ENCODE measurements around the gene IL3RA.
"Not testable (repeated sequence)": the region's sequence is repeated elsewhere in the genome, so short reads cannot be mapped to it uniquely, and the experiment has no call there.

Gene IL3RA

GRCh38 chrX:1327651-1328304, 8.8 kb upstream of the IL3RA start:
- no peak for DNase-seq (ENCODE audit: extremely low spot score, insufficient read length, low read depth)
- peak; percentile 93 for FAIRE-seq

DNA sequence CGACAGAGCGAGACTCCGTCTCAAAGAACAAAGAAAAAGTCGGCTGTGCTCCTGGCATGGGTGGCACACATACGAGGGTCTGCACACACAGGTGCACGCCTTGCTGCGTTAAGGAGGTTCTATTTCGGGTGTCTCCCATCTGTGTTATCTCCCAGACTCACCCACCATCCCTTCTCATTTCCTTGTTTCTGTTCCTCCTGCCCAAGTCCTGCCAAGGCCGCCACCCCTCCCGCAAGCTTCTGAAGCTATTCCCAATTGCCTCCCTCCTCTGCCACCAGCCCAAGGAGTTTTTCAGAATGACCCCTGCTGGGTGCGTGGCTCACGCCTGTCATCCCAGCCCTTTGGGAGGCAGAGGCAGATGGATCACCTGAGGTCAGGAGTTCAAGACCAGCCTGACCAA, 6.0 kb upstream of the IL3RA start:
- DNase-seq (ENCODE audit: extremely low spot score, insufficient read length, low read depth) (no peak), FAIRE-seq (peak; percentile 56)

- not testable (repeated sequence) for FAIRE-seq; DNase-seq (ENCODE audit: extremely low spot score, insufficient read length, low read depth)
Measured at GRCh38 chrX:1332433-1332832, 4.2 kb upstream of the IL3RA start.

DNA sequence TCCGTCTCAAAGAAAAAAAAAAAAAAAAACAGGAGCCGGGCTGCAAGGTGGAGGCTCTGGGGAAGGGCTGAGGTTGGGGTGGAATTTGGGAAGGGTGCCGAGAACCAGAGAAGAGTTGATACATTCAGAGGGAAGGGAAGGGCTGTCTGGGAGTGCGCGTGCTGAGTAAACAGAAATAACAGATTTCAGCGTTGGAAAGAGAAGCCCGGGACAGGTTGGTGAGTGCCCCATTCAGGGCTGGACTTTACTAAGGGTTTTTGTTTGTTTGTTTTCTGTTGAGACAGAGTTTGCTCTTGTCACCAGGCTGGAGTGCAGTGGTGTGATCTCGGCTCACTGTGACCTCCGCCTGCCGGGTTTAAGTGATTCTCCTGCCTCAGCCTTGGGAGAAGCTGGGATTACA, 1.7 kb upstream of the IL3RA start:
- DNase-seq (ENCODE audit: extremely low spot score, insufficient read length, low read depth): no peak
- no peak for FAIRE-seq

- DNase-seq (ENCODE audit: extremely low spot score, insufficient read length, low read depth): no peak
- no peak for FAIRE-seq
Measured at GRCh38 chrX:1336948-1337779, 579 bp downstream of the IL3RA start.

DNA sequence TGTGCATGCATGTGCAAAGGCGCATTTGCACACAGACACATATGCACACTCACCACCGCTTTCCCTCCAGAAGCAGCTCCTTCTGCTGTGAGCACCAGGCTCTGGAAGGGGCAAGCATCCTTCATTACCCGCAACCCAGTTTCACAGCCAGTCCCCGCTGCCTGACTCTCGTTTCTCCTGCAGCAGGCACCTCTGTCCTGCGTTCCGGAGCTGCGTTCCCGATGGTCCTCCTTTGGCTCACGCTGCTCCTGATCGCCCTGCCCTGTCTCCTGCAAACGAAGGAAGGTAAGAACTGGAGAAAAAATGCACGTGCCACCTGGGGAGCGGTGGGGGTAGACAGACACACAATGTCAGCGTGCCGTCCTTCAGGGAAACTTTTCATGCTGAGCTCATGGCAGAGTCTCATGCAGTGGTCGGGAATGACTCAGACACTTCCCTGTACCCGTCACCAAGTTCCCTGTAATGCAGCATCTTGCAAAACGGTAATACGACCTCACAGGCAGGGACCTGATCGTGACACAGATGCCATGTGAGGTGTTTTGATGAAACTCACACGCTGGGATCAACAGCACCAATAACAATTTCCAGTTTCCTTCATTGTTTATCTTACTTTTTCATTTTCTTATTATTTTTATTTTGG, 5.1 kb downstream of the IL3RA start:
- FAIRE-seq (no peak), DNase-seq (ENCODE audit: extremely low spot score, insufficient read length, low read depth) (no peak)

DNA sequence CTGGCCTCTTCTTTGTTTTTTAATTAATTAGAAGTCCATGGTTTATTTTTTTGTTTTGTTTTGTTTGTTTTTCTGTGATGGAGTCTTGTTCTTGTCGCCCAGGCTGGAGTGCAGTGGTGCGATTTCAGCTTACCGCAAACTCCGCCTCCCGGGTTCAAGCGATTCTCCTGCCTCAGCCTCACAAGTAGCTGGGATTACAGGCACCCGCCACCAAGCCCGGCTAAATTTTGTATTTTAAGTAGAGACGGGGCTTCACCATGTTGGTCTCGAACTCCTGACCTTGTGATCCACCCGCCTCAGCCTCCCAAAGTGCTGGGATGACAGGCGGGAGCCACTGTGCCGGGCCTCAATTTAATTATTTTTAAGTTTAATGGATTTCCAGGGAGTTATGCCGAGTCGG, 13.0 kb downstream of the IL3RA start:
- not testable (repeated sequence) for FAIRE-seq; DNase-seq (ENCODE audit: extremely low spot score, insufficient read length, low read depth)

GRCh38 chrX:1351981-1352714, 15.6 kb downstream of the IL3RA start:
- DNase-seq (ENCODE audit: extremely low spot score, insufficient read length, low read depth): no peak
- FAIRE-seq: no peak

GRCh38 chrX:1354036-1355019, 17.7 kb downstream of the IL3RA start:
- DNase-seq (ENCODE audit: extremely low spot score, insufficient read length, low read depth) (no peak), FAIRE-seq (no peak)

DNA sequence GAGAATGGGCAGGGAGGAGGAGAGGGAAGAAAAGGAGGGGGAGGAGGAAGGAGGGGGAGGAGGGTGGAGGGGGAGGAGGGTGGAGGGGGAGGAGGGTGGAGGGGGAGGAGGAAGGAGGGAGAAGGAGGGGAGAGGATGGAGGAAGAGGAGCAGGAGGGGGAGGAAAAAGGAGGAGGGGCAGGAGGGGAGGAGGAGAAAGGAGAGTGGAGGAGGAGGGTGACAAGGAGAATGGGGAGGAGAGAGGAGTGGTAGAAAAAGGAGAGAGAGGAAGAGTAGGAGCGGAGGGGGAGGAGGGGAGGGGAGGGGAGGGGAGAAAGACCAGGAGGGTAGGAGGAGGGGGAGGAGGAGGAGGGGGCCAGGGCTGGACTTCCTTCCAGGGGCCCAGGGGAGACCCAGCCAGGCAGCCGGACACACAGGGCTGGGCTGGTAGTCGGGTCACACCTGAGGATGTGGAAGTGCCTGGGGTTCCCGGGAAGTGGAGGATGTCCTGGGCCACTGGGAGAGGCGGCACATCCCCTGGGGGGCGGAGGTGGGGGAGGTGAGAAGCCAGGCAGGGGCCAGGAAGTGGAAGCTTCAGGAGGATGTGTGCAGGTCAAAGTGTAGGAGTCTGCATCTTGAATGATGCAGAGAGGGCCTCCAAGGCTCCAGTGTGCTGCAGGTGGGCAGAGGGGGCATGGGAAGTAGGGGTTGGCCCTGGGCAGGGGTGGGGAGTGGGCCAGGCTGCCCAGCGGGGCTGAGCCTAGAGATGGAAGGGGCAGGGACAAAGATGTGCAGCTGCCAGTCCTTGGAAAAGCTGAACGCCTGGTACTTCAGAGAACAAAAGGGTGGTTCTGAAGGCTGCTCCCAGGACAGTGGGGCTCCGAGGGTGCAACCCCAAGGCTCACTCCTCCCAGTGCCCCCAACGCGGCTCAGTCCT, 18.8 kb downstream of the IL3RA start:
- FAIRE-seq (no peak), DNase-seq (ENCODE audit: extremely low spot score, insufficient read length, low read depth) (no peak)

- FAIRE-seq: no peak
Measured at GRCh38 chrX:1357993-1358392, 21.4 kb downstream of the IL3RA start.

GRCh38 chrX:1358793-1359476, 22.4 kb downstream of the IL3RA start:
- no peak for DNase-seq (ENCODE audit: extremely low spot score, insufficient read length, low read depth)
- FAIRE-seq: no peak

More at GRCh38 chrX:1357993-1358392, 21.4 kb downstream of the IL3RA start:
- DNase-seq (ENCODE audit: extremely low spot score, insufficient read length, low read depth): no peak

DNA sequence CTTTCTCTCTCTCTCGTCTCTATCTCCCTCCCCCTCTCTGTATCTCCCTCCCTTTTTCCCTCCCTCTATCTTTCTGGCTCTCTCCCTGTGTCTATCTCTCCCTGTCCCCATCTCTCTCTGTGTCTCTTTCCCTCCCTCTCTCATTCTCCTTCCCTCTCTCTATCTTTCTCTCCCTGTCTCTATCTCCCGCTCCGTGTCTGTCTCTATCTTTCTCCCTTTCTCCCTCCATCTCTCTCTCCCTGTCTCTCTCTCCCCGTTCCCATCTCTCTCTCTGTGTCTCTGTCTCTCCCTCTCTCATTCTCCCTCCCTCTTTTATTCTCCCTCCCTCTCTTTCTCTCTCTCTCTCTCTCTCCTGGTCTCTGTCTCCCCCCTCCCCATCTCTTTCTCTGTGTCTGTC, 22.9 kb downstream of the IL3RA start:
- FAIRE-seq: no peak

GRCh38 chrX:1360171-1360570, 23.6 kb downstream of the IL3RA start:
- DNase-seq (ENCODE audit: extremely low spot score, insufficient read length, low read depth) (no peak), FAIRE-seq (no peak)

More for the DNA sequence above, 22.9 kb downstream of the IL3RA start:
- no peak for DNase-seq (ENCODE audit: extremely low spot score, insufficient read length, low read depth)

DNA sequence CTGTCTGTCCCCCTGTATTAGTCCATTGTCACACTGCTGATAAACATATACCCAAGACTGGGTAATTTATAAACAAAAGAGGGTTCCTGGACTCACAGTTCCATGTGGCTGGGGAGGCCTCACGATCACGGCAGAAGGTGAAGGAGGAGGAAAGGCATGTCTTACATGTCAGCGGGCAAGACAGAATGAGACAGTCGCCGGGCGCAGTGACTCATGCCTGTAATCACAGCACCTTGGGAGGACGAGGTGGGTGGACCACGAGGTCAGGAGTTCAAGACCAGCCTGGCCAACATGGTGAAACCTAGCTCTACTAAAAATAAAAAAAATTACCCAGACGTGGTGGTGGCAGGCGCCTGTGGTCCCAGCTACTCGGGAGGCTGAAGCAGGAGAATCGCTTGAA, 24.7 kb downstream of the IL3RA start:
- FAIRE-seq (no peak), DNase-seq (ENCODE audit: extremely low spot score, insufficient read length, low read depth) (no peak)

GRCh38 chrX:1361910-1362309, 25.3 kb downstream of the IL3RA start:
- FAIRE-seq (no peak), DNase-seq (ENCODE audit: extremely low spot score, insufficient read length, low read depth) (no peak)

- DNase-seq (ENCODE audit: extremely low spot score, insufficient read length, low read depth); FAIRE-seq: not testable (repeated sequence)
Measured at GRCh38 chrX:1366363-1366762, 29.8 kb downstream of the IL3RA start.

GRCh38 chrX:1368385-1368698, 31.8 kb downstream of the IL3RA start:
- no peak for FAIRE-seq
- no peak for DNase-seq (ENCODE audit: extremely low spot score, insufficient read length, low read depth)
